Uterus (tissue), 2 donors: ENCODE results near the gene TBL2.

Experiments
- CTCF ChIP-seq, 4 experiments: fragments of 200-600 bp in 2 of 4; fragments of 450-650 bp in 2 of 4; sonication (generic) in 2 of 4; IDR thresholded peaks; one replicate each; pipeline ENCODE4 v1.5.1; 2016 to 2019; ENCODE audit warnings: antibody characterized with exemption in 4 of 4, mild to moderate bottlenecking in 2 of 4, moderate library complexity in 1 of 4
- POLR2A ChIP-seq, 2 donors: fragments of 450-650 bp; IDR thresholded peaks; one replicate each; pipeline ENCODE4 v1.6.1; 2016; ENCODE audit warnings: antibody characterized with exemption in 2 of 2, mild to moderate bottlenecking in 1 of 2, moderate library complexity in 1 of 2

DNA sequence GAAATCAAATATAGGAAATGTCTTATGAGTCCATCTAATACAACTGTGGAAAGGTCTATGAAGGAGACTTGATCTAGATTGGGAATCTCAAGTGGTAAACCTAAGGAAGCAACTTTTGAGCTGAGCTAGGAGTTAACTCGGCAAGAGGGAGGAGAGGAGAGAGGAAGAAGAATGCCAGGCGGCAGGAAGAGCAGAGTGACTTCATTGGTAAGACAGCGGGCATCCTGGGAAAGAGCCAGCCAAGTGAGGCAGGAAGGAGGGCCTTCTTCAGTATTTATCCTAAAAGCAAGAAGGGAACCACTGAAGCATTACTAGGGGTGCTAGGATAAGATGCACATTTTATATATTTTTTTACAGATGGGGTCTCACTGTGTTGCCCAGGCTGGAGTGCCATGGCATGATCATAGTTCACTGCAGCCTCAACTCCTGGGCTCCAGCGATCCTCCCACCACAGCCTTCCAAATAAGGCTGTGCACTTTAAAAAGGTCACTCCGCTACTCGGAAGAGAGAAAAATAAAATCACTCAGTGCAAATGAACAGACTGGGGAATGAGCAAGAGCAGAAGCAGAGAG is 22.9 kb downstream of the TBL2 start:
- TF ChIP-seq CTCF (IDR thresholded peaks at IDR 0.05) (no peak), POLR2A (IDR thresholded peaks at IDR 0.05) (no peak)
